GM21825 (cell line): ENCODE measurements around the gene FLNA.
"Not testable (repeated sequence)": the region's sequence is repeated elsewhere in the genome, so short reads cannot be mapped to it uniquely, and the experiment has no call there.

Experiments used
- ATAC-seq: cut with Tn5 transposase; IDR thresholded peaks from one replicate; pipeline ENCODE4 v1.9.1; 2021; ENCODE audit warnings: mild to moderate bottlenecking, moderate library complexity; ENCODE audit not compliant: unreplicated experiment

The FLNA gene

GRCh38 chrX:154309041-154309775 lies 65.2 kb downstream of the FLNA start:
- ATAC-seq: no peak

- ATAC-seq: no peak
Measured at GRCh38 chrX:154308108-154308946, 66.1 kb downstream of the FLNA start.

GRCh38 chrX:154307202-154307601 lies 67.2 kb downstream of the FLNA start:
- no peak for ATAC-seq

- no peak for ATAC-seq
Measured at GRCh38 chrX:154305541-154306205, 68.8 kb downstream of the FLNA start.

GRCh38 chrX:154304846-154305245 lies 69.6 kb downstream of the FLNA start:
- ATAC-seq: no peak

- ATAC-seq: no peak
Measured at GRCh38 chrX:154303476-154303875, 71.0 kb downstream of the FLNA start.

GRCh38 chrX:154302998-154303397 lies 71.4 kb downstream of the FLNA start:
- ATAC-seq: not testable (repeated sequence)

GRCh38 chrX:154300816-154301215 lies 73.6 kb downstream of the FLNA start:
- no peak for ATAC-seq
